Activated CD4-positive, alpha-beta T cell treated with anti-CD3 and anti-CD28 coated beads, Interleukin-2, amount 10 ng/mL, durations not matched to agents 7 days and 5 days (primary cell): ENCODE data around the gene TMCC3. TPM values are rescaled to one million over a fixed set of nuclear protein-coding genes. Genes with fewer than 3 reads are reported as not detected.

Source experiments
- CTCF ChIA-PET: fragments of 350-600 bp; sonication (Branson Sonifier 250); formaldehyde crosslinking; loops from one replicate; lab custom pipeline; 2021; ENCODE audit warnings: antibody characterized with exemption; lab: Charles Lee
- POLR2A ChIA-PET: fragments of 350-600 bp; sonication (Branson Sonifier 250); formaldehyde crosslinking; loops from one replicate; lab custom pipeline; 2021; ENCODE audit warnings: antibody characterized with exemption; lab: Charles Lee
- DNase-seq: peaks from one replicate; pipeline ENCODE4 v3.0.0-alpha.2; 2020
- H3K27ac Mint-ChIP-seq: one replicate; pipeline ENCODE4 v1.8.0; 2021; ENCODE audit warnings: mild to moderate bottlenecking, moderate library complexity, mixed read lengths
- H3K27me3 Mint-ChIP-seq: one replicate; pipeline ENCODE4 v1.8.0; 2021; ENCODE audit warnings: mixed read lengths
- H3K36me3 Mint-ChIP-seq: one replicate; pipeline ENCODE4 v1.8.0; 2021; ENCODE audit warnings: low read depth, mixed read lengths
- H3K4me1 Mint-ChIP-seq: one replicate; pipeline ENCODE4 v1.8.0; 2021; ENCODE audit warnings: mixed read lengths
- H3K4me3 Mint-ChIP-seq: one replicate; pipeline ENCODE4 v1.8.0; 2021; ENCODE audit warnings: mild to moderate bottlenecking, moderate library complexity, mixed read lengths
- H3K9me3 Mint-ChIP-seq: one replicate; pipeline ENCODE4 v1.8.0; 2021; ENCODE audit warnings: mixed read lengths
- total RNA-seq, 2 experiments: library from RNA; stranded (reverse); gene quantifications; one replicate each; pipeline ENCODE4 v1.2.3, GENCODE V29; 2021

The TMCC3 gene
- total RNA-seq, 2 experiments from 2014 or later = 0.17 to 0.23 TPM

- Mint-ChIP-seq H3K27me3 (peaks cover 1% of the 10 kb centered on the region), H3K36me3 (no peaks in the 10 kb centered on the region), H3K27ac (no peak overlapping the region), H3K4me3 (no peak overlapping the region), H3K9me3 (no peaks in the 10 kb centered on the region), H3K4me1 (no peaks in the 10 kb centered on the region)
- no peak for DNase-seq
- POLR2A ChIA-PET = no interaction called here
- CTCF ChIA-PET = interaction anchor here (1.5 kb wide), 1 partner anchor 38 kb away, joined by 3 read pairs; no protein-coding TSS in a partner anchor
These were observed 15.8 kb upstream of the TMCC3 start for GRCh38 chr12:94666158-94666557.

DNA sequence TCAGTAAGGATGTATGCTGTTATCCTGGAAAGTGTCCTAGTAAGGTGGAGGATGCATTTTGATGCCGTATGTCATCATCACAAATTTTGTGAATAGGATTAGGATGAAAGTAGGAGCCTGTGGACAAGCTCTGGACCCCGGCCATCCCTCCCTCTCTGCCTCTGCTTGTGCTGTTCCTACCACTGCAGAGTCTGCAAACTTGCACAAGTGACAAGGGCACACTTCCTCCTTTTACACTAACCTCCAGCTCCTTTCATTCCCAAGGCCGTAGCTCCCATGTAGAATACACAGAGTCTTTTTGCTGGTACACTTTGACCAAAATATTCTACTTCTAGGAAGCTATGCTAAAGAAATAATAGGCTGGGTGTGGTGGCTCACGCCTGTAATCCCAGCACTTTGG lies 13.3 kb upstream of the TMCC3 start:
- Mint-ChIP-seq H3K4me1 (no peaks in the 10 kb centered on the region), H3K4me3 (no peak overlapping the region), H3K27ac (no peak overlapping the region), H3K36me3 (no peaks in the 10 kb centered on the region), H3K9me3 (no peaks in the 10 kb centered on the region), H3K27me3 (no peaks in the 10 kb centered on the region)
- no peak for DNase-seq
- CTCF ChIA-PET = interaction anchor here (0.6 kb wide), 1 partner anchor 871 kb away, joined by 3 read pairs; no protein-coding TSS in a partner anchor
- POLR2A ChIA-PET = no interaction called here

DNA sequence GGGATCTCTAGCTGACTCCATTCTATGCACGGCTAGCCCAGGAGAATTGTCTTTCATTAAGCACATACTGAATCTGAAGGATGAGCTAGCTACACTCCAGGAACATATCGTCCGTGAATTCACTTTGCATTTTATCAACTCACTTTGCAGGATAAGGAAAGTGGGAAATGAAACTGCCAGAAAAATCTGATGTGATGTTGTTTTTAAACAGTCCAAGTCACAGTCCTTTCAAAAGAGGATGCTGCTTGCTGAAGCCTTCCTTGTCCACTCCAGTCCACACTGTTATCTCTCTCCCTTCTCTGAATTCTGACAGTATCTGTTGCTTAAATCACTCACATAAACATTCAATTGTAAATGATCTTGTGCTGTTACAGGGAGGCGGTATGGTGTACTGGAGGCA lies 12.7 kb upstream of the TMCC3 start:
- Mint-ChIP-seq H3K27me3 (peaks cover under 1% of the 10 kb centered on the region), H3K4me1 (no peaks in the 10 kb centered on the region), H3K9me3 (no peaks in the 10 kb centered on the region), H3K4me3 (no peak overlapping the region), H3K27ac (no peak overlapping the region), H3K36me3 (no peaks in the 10 kb centered on the region)
- POLR2A ChIA-PET = no interaction called here
- no peak for DNase-seq
- CTCF ChIA-PET = no interaction called here

GRCh38 chr12:94660436-94660835 lies 10.1 kb upstream of the TMCC3 start:
- Mint-ChIP-seq H3K27me3 (peaks cover 5% of the 10 kb centered on the region), H3K27ac (no peak overlapping the region), H3K36me3 (no peaks in the 10 kb centered on the region)

GRCh38 chr12:94659346-94659930 lies 9.1 kb upstream of the TMCC3 start:
- ChIA-PET CTCF (no interaction called here), POLR2A (no interaction called here)
- Mint-ChIP-seq H3K4me1 (no peaks in the 10 kb centered on the region), H3K27ac (no peak overlapping the region), H3K4me3 (no peak overlapping the region), H3K27me3 (peaks cover 5% of the 10 kb centered on the region), H3K36me3 (no peaks in the 10 kb centered on the region), H3K9me3 (no peaks in the 10 kb centered on the region)
- no peak for DNase-seq

More at GRCh38 chr12:94660436-94660835, 10.1 kb upstream of the TMCC3 start:
- POLR2A ChIA-PET = no interaction called here
- CTCF ChIA-PET = no interaction called here
- no peaks in the 10 kb centered on the region for H3K4me1 Mint-ChIP-seq
- no peaks in the 10 kb centered on the region for H3K9me3 Mint-ChIP-seq
- DNase-seq = no peak
- H3K4me3 Mint-ChIP-seq = no peak overlapping the region

DNA sequence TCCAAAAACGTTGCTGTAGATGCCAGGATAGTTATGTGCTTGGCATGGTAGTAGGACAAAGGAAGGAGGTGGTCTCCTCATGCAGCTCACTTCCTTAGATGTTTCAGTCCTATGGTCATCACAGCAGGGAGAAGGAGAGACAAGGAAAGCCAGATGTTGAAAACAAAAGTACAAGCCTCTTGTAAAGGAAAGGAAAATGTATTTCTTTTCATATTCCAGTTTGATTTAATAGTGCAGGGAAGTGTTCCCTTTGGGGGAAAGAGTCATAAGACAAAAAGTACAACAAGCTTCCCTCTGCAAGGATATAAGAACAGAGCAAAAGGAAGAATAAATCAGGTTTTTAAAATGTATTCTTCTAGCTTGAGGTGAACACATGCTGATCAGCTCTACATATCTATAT lies 8.6 kb upstream of the TMCC3 start:
- no peak for DNase-seq
- ChIA-PET CTCF (no interaction called here), POLR2A (no interaction called here)
- no peaks in the 10 kb centered on the region for H3K36me3 Mint-ChIP-seq
- H3K27me3 Mint-ChIP-seq = peaks cover 7% of the 10 kb centered on the region
- no peak overlapping the region for H3K27ac Mint-ChIP-seq
- H3K9me3 Mint-ChIP-seq = no peaks in the 10 kb centered on the region
- no peak overlapping the region for H3K4me3 Mint-ChIP-seq
- H3K4me1 Mint-ChIP-seq = no peaks in the 10 kb centered on the region

GRCh38 chr12:94656556-94656955 lies 6.2 kb upstream of the TMCC3 start:
- peaks cover 23% of the 10 kb centered on the region for H3K27me3 Mint-ChIP-seq
- H3K4me1 Mint-ChIP-seq = no peaks in the 10 kb centered on the region
- DNase-seq = no peak
- CTCF ChIA-PET = interaction anchor here (1.1 kb wide), 2 partner anchors 16 to 17 kb away, joined by 3 read pairs; no protein-coding TSS in a partner anchor
- POLR2A ChIA-PET = no interaction called here
- no peaks in the 10 kb centered on the region for H3K36me3 Mint-ChIP-seq
- H3K4me3 Mint-ChIP-seq = no peak overlapping the region
- H3K9me3 Mint-ChIP-seq = no peaks in the 10 kb centered on the region
- H3K27ac Mint-ChIP-seq = no peak overlapping the region

DNA sequence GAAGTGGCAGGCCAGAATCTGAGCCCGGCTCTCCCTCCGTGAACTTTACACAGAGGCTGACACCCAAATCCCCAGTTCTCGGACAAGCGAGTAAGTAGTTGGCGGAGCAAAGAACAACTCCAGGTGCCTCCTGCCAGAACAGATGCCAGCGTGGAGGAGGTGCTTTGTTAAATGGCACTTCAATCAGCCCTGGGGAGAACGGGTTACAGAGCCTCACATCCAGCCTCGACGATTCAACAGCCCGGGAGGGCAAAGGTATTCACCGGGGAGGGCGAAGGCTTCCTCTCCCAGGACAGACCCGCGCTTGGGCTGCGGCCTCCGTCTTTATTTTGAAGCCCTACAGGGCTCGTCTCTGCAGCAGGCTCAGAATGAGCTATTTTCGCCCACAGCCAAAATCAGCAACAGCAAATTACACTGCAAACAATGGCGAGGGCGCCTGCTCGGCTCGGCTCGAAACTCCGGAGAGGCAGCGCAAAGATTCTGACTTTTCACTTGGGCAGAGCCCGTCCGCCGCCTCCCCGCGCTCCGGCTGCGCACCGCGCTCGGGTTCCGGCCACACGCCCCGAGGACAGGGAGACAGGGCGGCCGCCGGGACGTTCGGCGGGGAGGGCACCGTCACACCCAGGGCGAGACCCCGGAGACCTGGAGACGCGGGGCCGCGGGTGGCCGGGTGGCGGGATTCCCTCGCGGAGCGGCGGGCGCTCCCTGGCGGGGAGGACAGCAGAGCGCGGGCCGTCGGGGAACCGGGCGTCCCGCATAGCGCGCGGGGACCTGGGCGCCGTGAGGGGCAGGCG lies 811 bp downstream of the TMCC3 start:
- peak; percentile 13 for DNase-seq
- ChIA-PET POLR2A (no interaction called here), CTCF (no interaction called here)
- Mint-ChIP-seq H3K9me3 (no peaks in the 10 kb centered on the region), H3K4me1 (peaks cover 18% of the 10 kb centered on the region), H3K27me3 (peaks cover 70% of the 10 kb centered on the region), H3K36me3 (no peaks in the 10 kb centered on the region), H3K27ac (no peak overlapping the region), H3K4me3 (peak overlapping the region; percentile 72)

DNA sequence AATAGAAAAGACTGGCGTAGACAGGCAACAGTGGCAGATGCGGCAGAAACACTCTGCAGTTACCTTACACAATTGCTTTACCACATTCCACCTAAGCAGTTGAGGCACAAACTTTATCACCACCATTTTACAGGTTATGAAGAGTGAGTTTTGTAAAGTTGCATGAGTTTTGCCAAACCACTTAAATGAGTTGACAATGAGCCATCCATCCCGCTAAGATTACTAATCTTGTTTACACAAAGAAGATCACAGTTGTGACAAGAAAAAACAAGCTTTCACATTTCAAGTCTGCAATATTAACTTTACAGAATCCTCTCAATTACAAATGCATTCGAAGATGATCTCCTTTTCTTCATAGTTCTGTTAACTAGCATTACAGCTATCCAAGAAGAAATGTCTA lies 1.8 kb downstream of the TMCC3 start:
- Mint-ChIP-seq H3K4me3 (no peak overlapping the region), H3K9me3 (no peaks in the 10 kb centered on the region), H3K27ac (no peak overlapping the region), H3K36me3 (no peaks in the 10 kb centered on the region), H3K27me3 (peaks cover 72% of the 10 kb centered on the region), H3K4me1 (peaks cover 28% of the 10 kb centered on the region)
- no peak for DNase-seq
- CTCF ChIA-PET = no interaction called here
- POLR2A ChIA-PET = no interaction called here

DNA sequence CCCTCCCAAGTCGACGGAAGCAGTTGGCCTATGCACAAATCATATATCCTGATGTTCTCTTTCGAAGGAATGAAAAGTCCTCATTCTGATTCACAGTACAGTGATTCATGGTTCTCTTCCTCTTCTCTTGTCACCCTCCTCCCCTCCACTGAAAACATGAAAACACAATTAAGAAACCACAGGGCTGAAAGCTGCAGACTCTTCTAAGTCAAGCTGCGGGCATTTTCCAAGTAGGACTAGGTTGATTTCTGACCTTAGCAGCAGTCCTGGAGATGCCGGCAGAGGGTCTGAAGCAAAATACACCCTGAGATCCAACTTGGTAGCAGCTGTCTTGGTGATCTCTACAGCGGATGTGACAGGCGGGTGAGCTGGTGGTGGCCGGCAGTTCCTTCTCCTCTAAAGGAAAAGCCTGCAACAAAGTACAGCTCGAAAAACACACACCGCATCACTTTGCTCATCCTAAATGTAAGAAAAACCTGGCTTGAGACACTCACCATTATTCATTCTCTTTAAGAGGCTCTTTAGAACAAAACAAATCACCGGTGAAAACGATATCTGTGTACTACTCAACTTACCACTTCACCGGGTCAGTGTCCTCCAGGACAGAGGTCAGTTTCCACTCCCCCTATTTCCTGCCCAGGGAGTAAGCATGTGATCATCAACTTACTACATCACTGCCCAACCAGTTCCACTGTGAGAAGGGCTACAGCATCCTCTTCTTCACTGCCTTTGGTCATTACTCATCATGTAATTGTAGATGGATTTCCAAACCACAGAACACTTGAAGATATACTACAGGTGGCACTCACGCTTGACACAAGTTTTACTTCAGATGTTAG lies 6.0 kb downstream of the TMCC3 start:
- Mint-ChIP-seq H3K27me3 (peaks cover 58% of the 10 kb centered on the region), H3K36me3 (no peaks in the 10 kb centered on the region), H3K9me3 (no peaks in the 10 kb centered on the region), H3K27ac (peak overlapping the region; percentile 65), H3K4me3 (peak overlapping the region; percentile 26), H3K4me1 (peaks cover 39% of the 10 kb centered on the region)
- peak; percentile 12 for DNase-seq
- POLR2A ChIA-PET = no interaction called here
- CTCF ChIA-PET = no interaction called here

- peaks cover 33% of the 10 kb centered on the region for H3K4me1 Mint-ChIP-seq
- no peak for DNase-seq
- POLR2A ChIA-PET = no interaction called here
- no peaks in the 10 kb centered on the region for H3K9me3 Mint-ChIP-seq
- H3K36me3 Mint-ChIP-seq = no peaks in the 10 kb centered on the region
- peaks cover 53% of the 10 kb centered on the region for H3K27me3 Mint-ChIP-seq
- H3K27ac Mint-ChIP-seq = no peak overlapping the region
- no peak overlapping the region for H3K4me3 Mint-ChIP-seq
- CTCF ChIA-PET = no interaction called here
These were observed 6.8 kb downstream of the TMCC3 start for GRCh38 chr12:94643606-94644005.

DNA sequence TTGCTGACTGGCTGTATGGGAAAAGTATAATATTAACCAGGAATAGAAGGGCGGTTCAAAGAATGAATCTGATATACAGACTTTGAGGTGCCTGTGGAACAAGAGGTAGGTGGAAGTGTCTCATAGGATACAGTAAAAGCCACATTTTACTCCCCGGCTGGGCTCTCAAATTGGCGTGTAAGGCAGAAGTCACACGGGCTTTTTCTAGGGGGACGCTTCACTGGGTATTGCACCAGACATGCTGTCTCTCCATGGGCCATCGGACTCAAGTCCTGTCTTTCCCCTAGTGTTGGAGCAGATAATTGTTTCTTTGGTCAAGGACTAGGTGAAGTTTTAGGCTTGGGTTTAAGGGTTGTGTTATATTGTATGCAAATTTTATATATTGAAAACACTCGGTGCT lies 9.1 kb downstream of the TMCC3 start:
- Mint-ChIP-seq H3K4me1 (peaks cover 33% of the 10 kb centered on the region), H3K9me3 (no peaks in the 10 kb centered on the region), H3K27me3 (peaks cover 51% of the 10 kb centered on the region), H3K36me3 (no peaks in the 10 kb centered on the region), H3K4me3 (no peak overlapping the region), H3K27ac (no peak overlapping the region)
- CTCF ChIA-PET = interaction anchor here (1.0 kb wide), 1 partner anchor 15 kb away, joined by 3 read pairs; no protein-coding TSS in a partner anchor
- POLR2A ChIA-PET = no interaction called here
- no peak for DNase-seq
